ENCODE measurements around the gene C6orf47.

C6orf47 gene

GRCh38 chr6:31663961-31664789 lies 3.6 kb upstream of the C6orf47 start:
- intact Hi-C loops (cut with DNase I): no loop called here
- DNase-seq: no peak

GRCh38 chr6:31663126-31663960 lies 2.8 kb upstream of the C6orf47 start:
- DNase-seq: no peak
- intact Hi-C loops (cut with DNase I): no loop called here

- intact Hi-C loops (cut with DNase I): no loop called here
- no peak for DNase-seq
These were observed 1.6 kb upstream of the C6orf47 start for GRCh38 chr6:31662124-31662723.

GRCh38 chr6:31661262-31662123 lies 915 bp upstream of the C6orf47 start:
- intact Hi-C loops (cut with DNase I): no loop called here
- DNase-seq: no peak

GRCh38 chr6:31659649-31660380 lies 763 bp downstream of the C6orf47 start:
- DNase-seq: peak in 5 of 42 donors; percentile 12 to 50 (median 17)
- intact Hi-C loops (cut with DNase I): loop anchor here (1.0 kb wide), 1 partner anchor 8 kb away; the partner anchor contains the start of gene BAG6

- DNase-seq: no peak
- intact Hi-C loops (cut with DNase I): no loop called here
These were observed 1.5 kb downstream of the C6orf47 start for GRCh38 chr6:31658983-31659648.

GRCh38 chr6:31658158-31658688 lies 2.4 kb downstream of the C6orf47 start:
- DNase-seq: no peak
- intact Hi-C loops (cut with DNase I): no loop called here

GRCh38 chr6:31657406-31658157 lies 3.0 kb downstream of the C6orf47 start:
- intact Hi-C loops (cut with DNase I): no loop called here
- DNase-seq: no peak

- DNase-seq: no peak
- intact Hi-C loops (cut with DNase I): no loop called here
These were observed 5.0 kb downstream of the C6orf47 start, which contains the start of gene APOM for GRCh38 chr6:31655349-31656237. Gene APOM, plus strand, starts transcription at chr6:31655894. Its CDS starts 73 bp downstream, at chr6:31655967.

- no peak for DNase-seq
- intact Hi-C loops (cut with DNase I): no loop called here
These were observed 5.8 kb downstream of the C6orf47 start for GRCh38 chr6:31654574-31655348.

GRCh38 chr6:31652925-31653724 lies 7.5 kb downstream of the C6orf47 start:
- DNase-seq: peak in 41 of 42 donors; percentile 71 to 94 (median 87)

GRCh38 chr6:31651602-31652191 lies 8.9 kb downstream of the C6orf47 start:
- DNase-seq: peak in 1 of 42 donors; percentile 67
- intact Hi-C loops (cut with DNase I): loop anchor here (1.0 kb wide), 2 partner anchors 9 to 14 kb away; partner anchors contain the start of gene C6orf47

More at GRCh38 chr6:31652925-31653724, 7.5 kb downstream of the C6orf47 start:
- intact Hi-C loops (cut with DNase I): loop anchor here (1.0 kb wide), 2 partner anchors 7 to 12 kb away; partner anchors contain the start of gene C6orf47

GRCh38 chr6:31645325-31645724 lies 15.3 kb downstream of the C6orf47 start:
- no peak for DNase-seq
- intact Hi-C loops (cut with DNase I): no loop called here

Data from head of caudate nucleus (tissue), 42 donors.